HEK293T (cell line): ENCODE measurements around the gene COL6A1.

ENCODE experiments used
- CTCF ChIA-PET: fragments of 350-600 bp; formaldehyde crosslinking; extraction: SDS; loops from one replicate; lab custom pipeline; 2021; ENCODE audit warnings: antibody characterized with exemption, inconsistent platforms; lab: Yijun Ruan, JAX
- POLR2A ChIA-PET: fragments of 350-600 bp; formaldehyde crosslinking; extraction: SDS; loops from one replicate; lab custom pipeline; 2020; ENCODE audit warnings: antibody characterized with exemption, inconsistent platforms; lab: Yijun Ruan, JAX
- DNase-seq: peaks from one replicate; pipeline ENCODE4 v3.0.0; 2012; ENCODE audit warnings: mixed read lengths; ENCODE audit errors: extremely low spot score
- ARNT ChIP-seq: fragments of 450-650 bp; IDR thresholded peaks from 2 replicates; pipeline ENCODE4 v1.6.1; 2017; ENCODE audit warnings: mild to moderate bottlenecking
- BHLHE40 ChIP-seq: fragments of 450-650 bp; IDR thresholded peaks from 2 replicates; pipeline ENCODE4 v1.6.1; 2016; ENCODE audit warnings: mild to moderate bottlenecking, moderate library complexity, borderline replicate concordance
- CTBP1 ChIP-seq: fragments of 450-650 bp; IDR thresholded peaks from 2 replicates; pipeline ENCODE4 v1.6.1; 2016; ENCODE audit warnings: borderline replicate concordance
- ELF4 ChIP-seq: fragments of 450-650 bp; IDR thresholded peaks from 2 replicates; pipeline ENCODE4 v1.6.1; 2017; ENCODE audit warnings: antibody characterized with exemption
- FOXA1 ChIP-seq: fragments of 450-650 bp; IDR thresholded peaks from 2 replicates; pipeline ENCODE4 v1.6.1; 2016; ENCODE audit warnings: mild to moderate bottlenecking
- FOXK2 ChIP-seq: fragments of 450-650 bp; IDR thresholded peaks from 2 replicates; pipeline ENCODE4 v1.6.1; 2016; ENCODE audit warnings: mild to moderate bottlenecking
- FOXM1 ChIP-seq: fragments of 450-650 bp; IDR thresholded peaks from 2 replicates; pipeline ENCODE4 v1.6.1; 2017; ENCODE audit warnings: mild to moderate bottlenecking, borderline replicate concordance
- HDGF ChIP-seq: fragments of 450-650 bp; IDR thresholded peaks from 2 replicates; pipeline ENCODE4 v1.6.1; 2017; ENCODE audit warnings: antibody characterized with exemption, borderline replicate concordance
- L3MBTL2 ChIP-seq: fragments of 450-650 bp; conservative IDR thresholded peaks from 2 replicates; pipeline ENCODE4 v1.6.1; 2016; ENCODE audit warnings: mild to moderate bottlenecking
- LEF1 ChIP-seq: fragments of 450-650 bp; IDR thresholded peaks from 2 replicates; pipeline ENCODE4 v1.6.1; 2017; ENCODE audit warnings: mild to moderate bottlenecking, borderline replicate concordance
- NFRKB ChIP-seq: fragments of 450-650 bp; IDR thresholded peaks from 2 replicates; pipeline ENCODE4 v1.6.1; 2016; ENCODE audit warnings: mild to moderate bottlenecking, moderate library complexity
- PKNOX1 ChIP-seq: fragments of 450-650 bp; IDR thresholded peaks from 2 replicates; pipeline ENCODE4 v1.6.1; 2016
- SP1 ChIP-seq: fragments of 450-650 bp; IDR thresholded peaks from 2 replicates; pipeline ENCODE4 v1.6.1; 2017
- SUZ12 ChIP-seq: fragments of 450-650 bp; IDR thresholded peaks from 2 replicates; pipeline ENCODE4 v1.6.1; 2016; ENCODE audit warnings: mild to moderate bottlenecking
- TARDBP ChIP-seq: fragments of 450-650 bp; IDR thresholded peaks from 2 replicates; pipeline ENCODE4 v1.6.1; 2016
- ZNF384 ChIP-seq: fragments of 450-650 bp; IDR thresholded peaks from 2 replicates; pipeline ENCODE4 v1.6.1; 2016

The COL6A1 gene

DNA sequence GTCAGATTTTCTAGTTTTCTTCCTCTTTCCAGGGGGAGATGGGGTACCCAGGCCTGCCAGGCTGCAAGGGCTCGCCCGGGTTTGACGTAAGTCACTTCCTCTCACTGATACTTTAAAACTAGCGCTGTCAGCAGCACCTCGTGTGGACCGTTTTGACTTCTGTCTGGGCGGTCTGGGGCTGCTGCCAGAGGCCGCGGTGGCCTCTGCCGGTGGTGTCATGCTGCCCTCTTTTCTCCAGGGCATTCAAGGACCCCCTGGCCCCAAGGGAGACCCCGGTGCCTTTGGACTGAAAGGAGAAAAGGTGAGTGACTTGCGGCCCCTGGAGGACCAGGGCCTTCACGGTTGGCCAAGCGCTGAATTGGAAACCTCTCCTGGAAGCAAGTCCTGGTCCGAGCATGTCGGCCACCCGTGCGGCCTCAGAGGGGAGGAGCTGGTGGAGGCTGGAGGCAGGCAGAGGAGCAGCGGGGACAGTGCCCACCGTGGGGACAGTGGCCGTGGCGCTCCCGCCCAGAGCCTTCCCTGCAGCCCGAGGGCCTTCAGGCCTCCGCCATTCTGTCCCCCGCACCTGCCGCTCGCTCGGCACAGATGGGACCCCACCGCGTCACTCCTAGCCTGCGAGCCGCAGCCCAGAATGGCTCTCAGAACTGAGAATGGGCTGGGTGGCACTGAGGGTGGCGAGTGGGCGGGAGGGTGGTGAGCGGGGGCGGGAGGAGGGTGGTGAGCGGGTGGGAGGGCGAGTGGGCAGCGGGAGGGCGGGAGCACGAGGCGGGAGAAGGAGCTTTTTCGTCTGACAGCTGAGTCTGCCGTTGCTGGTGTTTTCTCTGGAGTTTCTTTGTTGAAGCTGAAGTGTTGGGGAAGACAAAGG, 9.4 kb downstream of the COL6A1 start:
- CTCF ChIA-PET: no interaction called here
- DNase-seq: no peak
- TF ChIP-seq LEF1: no peak
- no peak for TF ChIP-seq ELF4
- POLR2A ChIA-PET: no interaction called here

DNA sequence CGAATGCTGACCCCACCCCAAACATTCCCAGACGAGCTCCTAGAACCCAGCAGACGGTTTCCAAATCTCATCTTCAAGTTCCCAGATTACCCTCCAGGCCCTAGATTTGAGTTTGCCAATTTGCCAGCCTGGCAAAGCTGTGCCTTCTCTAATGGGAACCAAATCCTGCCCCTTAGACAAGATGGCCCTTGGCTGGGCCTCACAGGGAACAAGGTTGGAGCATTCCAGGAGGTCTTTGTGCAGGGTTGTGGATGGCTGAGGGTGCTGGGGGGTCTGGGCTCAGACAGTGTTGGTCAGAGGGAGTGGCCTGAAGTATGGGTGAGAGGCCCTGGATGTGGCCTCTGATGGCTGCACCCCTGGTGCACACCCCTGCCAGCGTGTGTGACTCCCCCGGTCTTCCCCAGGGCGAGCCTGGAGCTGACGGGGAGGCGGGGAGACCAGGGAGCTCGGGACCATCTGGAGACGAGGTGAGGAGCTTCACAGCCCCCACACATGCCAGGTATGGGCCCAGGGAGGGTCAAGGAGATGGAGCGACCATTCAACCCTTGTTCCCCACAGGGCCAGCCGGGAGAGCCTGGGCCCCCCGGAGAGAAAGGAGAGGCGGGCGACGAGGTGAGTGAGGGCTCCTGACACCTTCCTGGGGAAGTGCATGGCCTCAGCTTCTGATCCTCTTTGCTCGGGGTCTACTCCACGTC, 10.2 kb downstream of the COL6A1 start:
- CTCF ChIA-PET: no interaction called here
- no peak for DNase-seq
- TF ChIP-seq PKNOX1: no peak
- no peak for TF ChIP-seq BHLHE40
- TF ChIP-seq CTBP1: no peak
- TF ChIP-seq ELF4: no peak
- no peak for TF ChIP-seq L3MBTL2
- no peak for TF ChIP-seq HDGF
- no peak for TF ChIP-seq ZNF384
- no peak for TF ChIP-seq TARDBP
- TF ChIP-seq NFRKB: no peak
- no peak for TF ChIP-seq FOXM1
- TF ChIP-seq FOXA1: no peak
- TF ChIP-seq FOXK2: no peak
- no peak for TF ChIP-seq LEF1
- TF ChIP-seq ARNT: no peak
- TF ChIP-seq SUZ12: no peak
- TF ChIP-seq SP1: no peak
- POLR2A ChIA-PET: no interaction called here

DNA sequence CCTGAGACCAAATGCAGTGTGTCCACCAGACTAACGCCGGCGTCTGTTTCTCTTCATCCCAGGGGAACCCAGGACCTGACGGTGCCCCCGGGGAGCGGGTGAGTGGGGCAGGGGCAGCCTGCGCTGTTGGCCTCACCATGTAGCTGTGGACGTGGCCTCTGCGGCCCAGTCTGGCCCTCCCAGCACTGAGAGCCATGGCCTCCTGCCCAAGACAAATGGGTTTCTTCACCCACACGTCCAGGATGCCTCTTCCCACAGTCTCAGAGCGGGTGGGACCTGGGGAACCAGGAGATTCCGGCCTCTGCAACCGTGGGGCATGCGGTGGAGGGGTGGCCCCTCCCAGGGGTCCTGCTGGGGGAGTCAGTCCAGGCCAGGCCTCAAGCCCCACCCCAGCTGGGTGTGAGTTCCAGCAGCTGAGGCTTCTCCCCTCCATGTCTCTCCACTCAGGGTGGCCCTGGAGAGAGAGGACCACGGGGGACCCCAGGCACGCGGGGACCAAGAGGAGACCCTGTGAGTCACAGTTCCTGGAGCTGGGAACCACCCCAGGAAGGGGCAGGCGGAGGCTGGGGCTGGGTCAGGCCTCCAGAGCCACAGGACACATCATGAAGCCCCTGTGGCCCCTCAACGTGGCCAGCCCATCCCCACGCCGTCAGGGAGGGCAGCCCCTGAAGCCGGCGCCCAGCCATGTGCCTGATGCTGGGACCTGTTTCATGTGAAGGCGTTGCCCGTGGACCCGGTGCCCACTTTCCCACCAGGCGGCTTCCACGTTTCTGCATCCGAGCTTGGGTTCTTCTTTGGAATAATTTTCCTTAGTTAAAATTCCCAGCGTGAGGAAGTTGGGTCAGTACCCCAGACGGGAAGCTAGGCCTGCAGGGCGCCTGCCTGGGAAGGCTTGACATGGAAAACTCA, 11.0 kb downstream of the COL6A1 start:
- POLR2A ChIA-PET: interaction anchor here (1.4 kb wide), 1 partner anchor 10 kb away, joined by 3 read pairs; no protein-coding TSS in a partner anchor
- CTCF ChIA-PET: no interaction called here
- TF ChIP-seq FOXM1 (no peak), NFRKB (no peak), PKNOX1 (no peak), HDGF (no peak), ZNF384 (no peak), CTBP1 (no peak), SUZ12 (no peak), L3MBTL2 (no peak), SP1 (no peak), TARDBP (no peak), LEF1 (no peak), FOXA1 (no peak), ARNT (no peak), BHLHE40 (no peak), ELF4 (no peak), FOXK2 (no peak)
- DNase-seq: no peak

- no peak for DNase-seq
- ChIA-PET CTCF (interaction anchor here (0.7 kb wide), 1 partner anchor 113 kb away, joined by 3 read pairs; no protein-coding TSS in a partner anchor), POLR2A (interaction anchor here (1.4 kb wide), 1 partner anchor 11 kb away, joined by 3 read pairs; no protein-coding TSS in a partner anchor)
- no peak for TF ChIP-seq FOXM1
- no peak for TF ChIP-seq BHLHE40
- no peak for TF ChIP-seq CTBP1
- TF ChIP-seq ZNF384: no peak
- no peak for TF ChIP-seq TARDBP
- no peak for TF ChIP-seq L3MBTL2
- no peak for TF ChIP-seq SUZ12
- TF ChIP-seq HDGF: no peak
- no peak for TF ChIP-seq SP1
- TF ChIP-seq PKNOX1: no peak
- no peak for TF ChIP-seq ELF4
- no peak for TF ChIP-seq ARNT
Observed at GRCh38 chr21:45993210-45994085, 11.9 kb downstream of the COL6A1 start.
